ENCODE measurements around the gene PDZRN3.

DNA sequence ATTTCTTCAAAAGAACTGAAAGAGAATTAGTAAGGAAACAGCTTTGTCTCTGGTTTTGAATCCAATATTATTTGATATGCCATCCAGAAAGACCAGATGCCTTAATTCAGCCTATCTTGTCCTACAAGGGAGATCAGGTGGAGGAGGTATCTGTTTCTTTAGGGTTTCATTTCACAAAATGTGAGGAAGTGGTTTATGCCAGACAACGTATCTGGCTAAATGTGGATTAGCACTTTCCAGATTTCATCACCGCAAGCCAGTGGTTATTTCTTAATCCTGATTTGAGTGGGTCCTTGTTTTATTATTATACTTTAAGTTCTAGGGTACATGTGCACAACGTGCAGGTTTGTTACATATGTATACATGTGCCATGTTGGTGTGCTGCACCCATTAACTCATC is 292.2 kb downstream of the PDZRN3 start:
- TF ChIP-seq, protein P1, sequence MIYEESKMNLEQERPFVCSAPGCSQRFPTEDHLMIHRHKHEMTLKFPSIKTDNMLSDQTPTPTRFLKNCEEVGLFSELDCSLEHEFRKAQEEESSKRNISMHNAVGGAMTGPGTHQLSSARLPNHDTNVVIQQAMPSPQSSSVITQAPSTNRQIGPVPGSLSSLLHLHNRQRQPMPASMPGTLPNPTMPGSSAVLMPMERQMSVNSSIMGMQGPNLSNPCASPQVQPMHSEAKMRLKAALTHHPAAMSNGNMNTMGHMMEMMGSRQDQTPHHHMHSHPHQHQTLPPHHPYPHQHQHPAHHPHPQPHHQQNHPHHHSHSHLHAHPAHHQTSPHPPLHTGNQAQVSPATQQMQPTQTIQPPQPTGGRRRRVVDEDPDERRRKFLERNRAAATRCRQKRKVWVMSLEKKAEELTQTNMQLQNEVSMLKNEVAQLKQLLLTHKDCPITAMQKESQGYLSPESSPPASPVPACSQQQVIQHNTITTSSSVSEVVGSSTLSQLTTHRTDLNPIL (CRISPR knock-in tag; IDR thresholded peaks at IDR 0.05; ENCODE audit: low read depth): no peak
- TF ChIP-seq ZFP3 (CRISPR knock-in tag; IDR thresholded peaks at IDR 0.05): no peak
- no peak for TF ChIP-seq ISL1 (CRISPR knock-in tag; IDR thresholded peaks at IDR 0.05)
- TF ChIP-seq ARNTL (CRISPR knock-in tag; IDR thresholded peaks at IDR 0.05; ENCODE audit: borderline replicate concordance, low read depth): no peak
- TF ChIP-seq BACH2 (CRISPR knock-in tag; IDR thresholded peaks at IDR 0.05; ENCODE audit: borderline replicate concordance): no peak
- TF ChIP-seq ZNF565 (CRISPR knock-in tag; conservative IDR thresholded peaks at IDR 0.05; ENCODE audit: low read depth): no peak
- no peak for TF ChIP-seq PPARA (CRISPR knock-in tag; IDR thresholded peaks at IDR 0.05; ENCODE audit: borderline replicate concordance)
- TF ChIP-seq, protein P2, sequence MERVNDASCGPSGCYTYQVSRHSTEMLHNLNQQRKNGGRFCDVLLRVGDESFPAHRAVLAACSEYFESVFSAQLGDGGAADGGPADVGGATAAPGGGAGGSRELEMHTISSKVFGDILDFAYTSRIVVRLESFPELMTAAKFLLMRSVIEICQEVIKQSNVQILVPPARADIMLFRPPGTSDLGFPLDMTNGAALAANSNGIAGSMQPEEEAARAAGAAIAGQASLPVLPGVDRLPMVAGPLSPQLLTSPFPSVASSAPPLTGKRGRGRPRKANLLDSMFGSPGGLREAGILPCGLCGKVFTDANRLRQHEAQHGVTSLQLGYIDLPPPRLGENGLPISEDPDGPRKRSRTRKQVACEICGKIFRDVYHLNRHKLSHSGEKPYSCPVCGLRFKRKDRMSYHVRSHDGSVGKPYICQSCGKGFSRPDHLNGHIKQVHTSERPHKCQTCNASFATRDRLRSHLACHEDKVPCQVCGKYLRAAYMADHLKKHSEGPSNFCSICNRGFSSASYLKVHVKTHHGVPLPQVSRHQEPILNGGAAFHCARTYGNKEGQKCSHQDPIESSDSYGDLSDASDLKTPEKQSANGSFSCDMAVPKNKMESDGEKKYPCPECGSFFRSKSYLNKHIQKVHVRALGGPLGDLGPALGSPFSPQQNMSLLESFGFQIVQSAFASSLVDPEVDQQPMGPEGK (CRISPR knock-in tag; IDR thresholded peaks at IDR 0.05; ENCODE audit: borderline replicate concordance): no peak
- TF ChIP-seq, protein P3, sequence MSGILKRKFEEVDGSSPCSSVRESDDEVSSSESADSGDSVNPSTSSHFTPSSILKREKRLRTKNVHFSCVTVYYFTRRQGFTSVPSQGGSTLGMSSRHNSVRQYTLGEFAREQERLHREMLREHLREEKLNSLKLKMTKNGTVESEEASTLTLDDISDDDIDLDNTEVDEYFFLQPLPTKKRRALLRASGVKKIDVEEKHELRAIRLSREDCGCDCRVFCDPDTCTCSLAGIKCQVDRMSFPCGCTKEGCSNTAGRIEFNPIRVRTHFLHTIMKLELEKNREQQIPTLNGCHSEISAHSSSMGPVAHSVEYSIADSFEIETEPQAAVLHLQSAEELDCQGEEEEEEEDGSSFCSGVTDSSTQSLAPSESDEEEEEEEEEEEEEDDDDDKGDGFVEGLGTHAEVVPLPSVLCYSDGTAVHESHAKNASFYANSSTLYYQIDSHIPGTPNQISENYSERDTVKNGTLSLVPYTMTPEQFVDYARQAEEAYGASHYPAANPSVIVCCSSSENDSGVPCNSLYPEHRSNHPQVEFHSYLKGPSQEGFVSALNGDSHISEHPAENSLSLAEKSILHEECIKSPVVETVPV (CRISPR knock-in tag; IDR thresholded peaks at IDR 0.05): no peak
- no peak for TF ChIP-seq OSR1 (CRISPR knock-in tag; IDR thresholded peaks at IDR 0.05)
